GM18873 (cell line): ENCODE measurements around the gene DOCK1.

Source experiments
- ATAC-seq: cut with Tn5 transposase; IDR thresholded peaks from one replicate; pipeline ENCODE4 v1.9.1; 2021; ENCODE audit warnings: mild to moderate bottlenecking, moderate library complexity, moderate number of reproducible peaks; ENCODE audit not compliant: unreplicated experiment, low FRiP score

Gene DOCK1

GRCh38 chr10:126948355-126949160 is 43.3 kb downstream of the DOCK1 start:
- ATAC-seq: no peak

GRCh38 chr10:126949161-126949503 is 43.9 kb downstream of the DOCK1 start:
- no peak for ATAC-seq

- ATAC-seq: no peak
Measured at GRCh38 chr10:126950401-126951105, 45.3 kb downstream of the DOCK1 start.

GRCh38 chr10:126953886-126954285 is 48.7 kb downstream of the DOCK1 start:
- ATAC-seq: no peak

- ATAC-seq: no peak
Measured at GRCh38 chr10:126955396-126955795, 50.2 kb downstream of the DOCK1 start.

- ATAC-seq: no peak
Measured at GRCh38 chr10:126955934-126956711, 50.9 kb downstream of the DOCK1 start.

GRCh38 chr10:126956712-126957108 is 51.5 kb downstream of the DOCK1 start:
- no peak for ATAC-seq

- ATAC-seq: no peak
Measured at GRCh38 chr10:126957111-126957510, 51.9 kb downstream of the DOCK1 start.

- ATAC-seq: no peak
Measured at GRCh38 chr10:126959431-126959830, 54.2 kb downstream of the DOCK1 start.

- ATAC-seq: no peak
Measured at GRCh38 chr10:126959906-126960685, 54.9 kb downstream of the DOCK1 start.

GRCh38 chr10:126963354-126963753 is 58.1 kb downstream of the DOCK1 start:
- ATAC-seq: no peak

- no peak for ATAC-seq
Measured at GRCh38 chr10:126964190-126964589, 59.0 kb downstream of the DOCK1 start.

- no peak for ATAC-seq
Measured at GRCh38 chr10:126966938-126967337, 61.7 kb downstream of the DOCK1 start.

- ATAC-seq: no peak
Measured at GRCh38 chr10:126969310-126969709, 64.1 kb downstream of the DOCK1 start.

- ATAC-seq: no peak
Measured at GRCh38 chr10:126972635-126973414, 67.6 kb downstream of the DOCK1 start.

GRCh38 chr10:126975221-126975620 is 70.0 kb downstream of the DOCK1 start:
- ATAC-seq: no peak

GRCh38 chr10:126977216-126977615 is 72.0 kb downstream of the DOCK1 start:
- ATAC-seq: no peak

- no peak for ATAC-seq
Measured at GRCh38 chr10:126979311-126979710, 74.1 kb downstream of the DOCK1 start.

- ATAC-seq: no peak
Measured at GRCh38 chr10:126993208-126993607, 88.0 kb downstream of the DOCK1 start.
